ENCODE data around the gene ACTG1. TPM values are rescaled to one million over a fixed set of nuclear protein-coding genes. Genes with fewer than 3 reads are reported as not detected.

Gene ACTG1
- total RNA-seq, 1 experiment from 2014 or later: 4,160 TPM

GRCh38 chr17:81537856-81538555 lies 25.4 kb upstream of the ACTG1 start:
- H2BK5ac ChIP-seq (ENCODE audit: insufficient read length, low read length): no peak overlapping the region
- no peak overlapping the region for H4K91ac ChIP-seq (ENCODE audit: insufficient read length, low read depth, low read length)
- H3K4me1 ChIP-seq (ENCODE audit: insufficient read depth, low read length): no peaks in the 10 kb centered on the region
- Mint-ChIP-seq H3K27ac (peak overlapping the region in 1 of 3 experiments; percentile 77; a peak in 3 of 7 replicates), H3K4me3 (no peak overlapping the region), H3K9me3 (no peaks in the 10 kb centered on the region; a peak in 1 of 5 replicates), H3K4me1 (0 out of 4 replicates have a peak, but pooled peaks cover 5 to 7% of the 10 kb centered on the region in 2 experiments), H3K27me3 (ENCODE audit: low read depth) (peaks cover 27% of the 10 kb centered on the region), H3K36me3 (ENCODE audit: insufficient read depth in 1 of 3, low read depth in 3 of 3) (peaks cover 5 to 19% (median 10%) of the 10 kb centered on the region in 3 experiments; a peak in 6 of 7 replicates)
- H3T11ph ChIP-seq (ENCODE audit: low read length): no peak overlapping the region
- H3K4ac ChIP-seq (ENCODE audit: low read depth, low read length): no peak overlapping the region
- no CpG with 5 or more reads among the region's 26 CpGs for whole genome bisulfite sequencing (ENCODE audit: extremely low coverage, insufficient read length, low lambda C conversion rate)
- no peak overlapping the region for H2BK15ac ChIP-seq (ENCODE audit: low read depth, low read length)
- H3K27me3 ChIP-seq (ENCODE audit: insufficient read depth, low read length): peaks cover 7% of the 10 kb centered on the region; the same call in 1 of the 2 replicates
- H3K23me2 ChIP-seq (ENCODE audit: insufficient read length, low read depth, low read length, poor library complexity, severe bottlenecking): peaks cover 5% of the 10 kb centered on the region
- no peak overlapping the region for H3K18ac ChIP-seq (ENCODE audit: insufficient read length, low read depth, low read length)
- no peak overlapping the region for H3K4me2 ChIP-seq (ENCODE audit: insufficient read depth, insufficient read length, low read length)
- no peaks in the 10 kb centered on the region for H3K9me3 ChIP-seq (ENCODE audit: control insufficient read depth, low read depth, low read length)
- no peak overlapping the region for H2BK12ac ChIP-seq (ENCODE audit: insufficient read length, low read depth, low read length)
- H2AFZ ChIP-seq (ENCODE audit: low read length): no peak overlapping the region
- H4K5ac ChIP-seq (ENCODE audit: insufficient read length, low read depth, low read length): no peak overlapping the region
- no peaks in the 10 kb centered on the region for H3K79me2 ChIP-seq (ENCODE audit: insufficient read depth, low read length)
- H4K8ac ChIP-seq (replicated peaks; ENCODE audit: insufficient read length, low read depth, low read length): no peak overlapping the region
- TF ChIP-seq, protein P1, sequence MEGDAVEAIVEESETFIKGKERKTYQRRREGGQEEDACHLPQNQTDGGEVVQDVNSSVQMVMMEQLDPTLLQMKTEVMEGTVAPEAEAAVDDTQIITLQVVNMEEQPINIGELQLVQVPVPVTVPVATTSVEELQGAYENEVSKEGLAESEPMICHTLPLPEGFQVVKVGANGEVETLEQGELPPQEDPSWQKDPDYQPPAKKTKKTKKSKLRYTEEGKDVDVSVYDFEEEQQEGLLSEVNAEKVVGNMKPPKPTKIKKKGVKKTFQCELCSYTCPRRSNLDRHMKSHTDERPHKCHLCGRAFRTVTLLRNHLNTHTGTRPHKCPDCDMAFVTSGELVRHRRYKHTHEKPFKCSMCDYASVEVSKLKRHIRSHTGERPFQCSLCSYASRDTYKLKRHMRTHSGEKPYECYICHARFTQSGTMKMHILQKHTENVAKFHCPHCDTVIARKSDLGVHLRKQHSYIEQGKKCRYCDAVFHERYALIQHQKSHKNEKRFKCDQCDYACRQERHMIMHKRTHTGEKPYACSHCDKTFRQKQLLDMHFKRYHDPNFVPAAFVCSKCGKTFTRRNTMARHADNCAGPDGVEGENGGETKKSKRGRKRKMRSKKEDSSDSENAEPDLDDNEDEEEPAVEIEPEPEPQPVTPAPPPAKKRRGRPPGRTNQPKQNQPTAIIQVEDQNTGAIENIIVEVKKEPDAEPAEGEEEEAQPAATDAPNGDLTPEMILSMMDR (conservative IDR thresholded peaks at IDR 0.05): 0 out of 3 replicates have a peak, but pooled peaks have one; percentile 0
- H3K9ac ChIP-seq (ENCODE audit: extremely low read depth, insufficient read length, low read length): no peak overlapping the region
- H3K27ac ChIP-seq (ENCODE audit: insufficient read length, low read depth, low read length): no peak overlapping the region
- H3K14ac ChIP-seq (ENCODE audit: insufficient read depth, low read length): no peak overlapping the region
- no peak overlapping the region for H3K56ac ChIP-seq (ENCODE audit: insufficient read length, low read depth, low read length)
- DNase-seq: no peak
- H3K23ac ChIP-seq (ENCODE audit: insufficient read length, low read depth, low read length): no peak overlapping the region
- H3K79me1 ChIP-seq (ENCODE audit: insufficient read depth, low read depth, low read length, poor library complexity, severe bottlenecking): no peaks in the 10 kb centered on the region
- no peak overlapping the region for H2AK5ac ChIP-seq (ENCODE audit: insufficient read length, low read length)
- peaks cover 4% of the 10 kb centered on the region for H4K20me1 ChIP-seq (ENCODE audit: control insufficient read depth, insufficient read depth, insufficient read length)
- H2BK20ac ChIP-seq (ENCODE audit: low read depth, low read length, poor library complexity, severe bottlenecking): no peak overlapping the region
- no peak overlapping the region for H2BK120ac ChIP-seq (ENCODE audit: low read depth, low read length, poor library complexity, severe bottlenecking)

Data from H9 (cell line).